Measurements from ENCODE around the gene CLBA1. TPM values are rescaled to one million over a fixed set of nuclear protein-coding genes. Genes with fewer than 3 reads are reported as not detected.

CLBA1 gene
- total RNA-seq, 1 donor from 2014 or later, result 3.9 TPM

DNA sequence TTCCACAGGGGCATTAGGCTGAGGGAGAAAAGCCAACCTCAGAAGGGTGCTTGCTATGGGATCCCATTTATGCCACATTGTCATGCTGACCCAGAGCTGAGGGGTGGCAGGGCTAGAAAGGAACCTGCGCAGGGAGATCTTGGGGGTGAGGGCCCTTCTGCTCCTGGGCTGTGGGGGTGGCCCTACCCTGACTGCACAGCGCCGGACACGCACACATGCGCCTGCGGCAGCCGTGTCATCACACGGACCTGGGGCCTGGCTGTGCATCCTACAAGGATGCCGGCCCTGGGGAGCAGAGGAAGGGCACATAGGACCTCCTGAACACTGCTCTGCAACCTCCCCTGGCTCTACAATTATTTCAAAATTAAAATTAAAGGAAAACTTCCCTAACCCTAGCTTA is 28.4 kb downstream of the CLBA1 start:
- Mint-ChIP-seq H3K4me1 (peaks cover 54% of the 10 kb centered on the region), H3K4me3 (no peak overlapping the region), H3K9me3 (no peaks in the 10 kb centered on the region), H3K27ac (no peak overlapping the region), H3K36me3 (ENCODE audit: low read depth) (peaks cover 40% of the 10 kb centered on the region), H3K27me3 (no peaks in the 10 kb centered on the region)
- no peak for TF ChIP-seq CTCF (IDR thresholded peaks at IDR 0.05)
- ChIA-PET CTCF (no interaction called here), POLR2A (no interaction called here)
- ATAC-seq (ENCODE audit: low read depth), result no peak
- DNase-seq, result no peak
- intact Hi-C loops (cut with micrococcal nuclease), result no loop called here

GRCh38 chr14:105014631-105015030 is 29.0 kb downstream of the CLBA1 start:
- no peaks in the 10 kb centered on the region for H3K9me3 Mint-ChIP-seq
- peaks cover 34% of the 10 kb centered on the region for H3K36me3 Mint-ChIP-seq (ENCODE audit: low read depth)
- ChIA-PET CTCF (no interaction called here), POLR2A (interaction anchor here (0.6 kb wide), 1 partner anchor 66 kb away, joined by 4 read pairs; no protein-coding TSS in a partner anchor)
- H3K4me3 Mint-ChIP-seq, result no peak overlapping the region
- H3K27ac Mint-ChIP-seq, result no peak overlapping the region
- DNase-seq (no peak), ATAC-seq (ENCODE audit: low read depth) (no peak)
- no peak for TF ChIP-seq CTCF (IDR thresholded peaks at IDR 0.05)
- intact Hi-C loops (cut with micrococcal nuclease), result no loop called here
- peaks cover 60% of the 10 kb centered on the region for H3K4me1 Mint-ChIP-seq
- H3K27me3 Mint-ChIP-seq, result no peaks in the 10 kb centered on the region

DNA sequence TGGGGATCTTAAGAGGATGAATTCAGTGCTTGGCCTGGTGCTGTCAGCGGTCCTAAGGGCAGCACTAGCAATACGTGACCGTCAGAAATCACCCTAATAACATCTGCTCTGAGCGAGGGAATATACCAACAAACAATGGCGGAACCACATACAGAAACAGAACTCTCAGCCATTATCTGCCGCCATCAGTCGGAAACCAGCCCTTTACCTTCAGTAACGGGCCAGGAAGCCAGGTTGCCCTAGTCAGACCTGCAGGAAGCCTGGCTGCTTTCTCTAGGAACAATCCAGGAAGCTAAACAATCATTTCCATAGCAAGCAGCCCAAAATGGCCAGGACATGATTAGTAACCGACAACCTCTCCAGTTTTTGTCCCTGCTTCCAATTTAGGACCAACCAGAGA is 29.7 kb downstream of the CLBA1 start:
- POLR2A ChIA-PET, result interaction anchor here (0.6 kb wide), 1 partner anchor 65 kb away, joined by 4 read pairs; no protein-coding TSS in a partner anchor
- no peak for ATAC-seq (ENCODE audit: low read depth)

DNA sequence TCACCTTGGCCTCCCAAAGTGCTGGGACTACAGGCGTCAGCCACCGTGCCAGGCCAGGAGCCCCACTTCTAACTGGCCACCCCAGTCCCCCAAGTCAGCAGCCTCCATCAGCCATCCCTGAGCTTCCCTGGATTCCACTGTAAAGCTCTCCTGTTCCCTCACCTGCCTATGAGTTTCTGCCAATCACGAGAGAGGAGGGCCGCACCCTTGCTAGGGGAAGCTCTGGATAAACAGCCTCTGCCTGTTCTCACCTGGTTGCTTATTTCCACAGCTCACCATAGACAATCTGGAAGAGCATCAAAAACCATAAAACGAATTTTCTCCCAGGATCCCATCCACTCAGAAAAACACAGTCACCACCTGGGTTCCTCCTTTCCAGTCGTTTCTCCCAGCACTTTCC is 30.3 kb downstream of the CLBA1 start:
- CTCF ChIA-PET, result interaction anchor here (1.2 kb wide), 1 partner anchor 29 kb away, joined by 4 read pairs; no protein-coding TSS in a partner anchor
- ATAC-seq (ENCODE audit: low read depth) (no peak), DNase-seq (no peak)
- Mint-ChIP-seq H3K36me3 (ENCODE audit: low read depth) (peaks cover 23% of the 10 kb centered on the region), H3K9me3 (no peaks in the 10 kb centered on the region), H3K27ac (no peak overlapping the region), H3K4me1 (peaks cover 66% of the 10 kb centered on the region), H3K27me3 (no peaks in the 10 kb centered on the region), H3K4me3 (no peak overlapping the region)
- intact Hi-C loops (cut with micrococcal nuclease), result no loop called here
- POLR2A ChIA-PET, result no interaction called here
- TF ChIP-seq CTCF (IDR thresholded peaks at IDR 0.05), result no peak

More for the DNA sequence above, 29.7 kb downstream of the CLBA1 start:
- Mint-ChIP-seq H3K27me3 (no peaks in the 10 kb centered on the region), H3K9me3 (no peaks in the 10 kb centered on the region), H3K4me3 (no peak overlapping the region), H3K36me3 (ENCODE audit: low read depth) (peaks cover 29% of the 10 kb centered on the region), H3K4me1 (peaks cover 66% of the 10 kb centered on the region), H3K27ac (no peak overlapping the region)
- TF ChIP-seq CTCF (IDR thresholded peaks at IDR 0.05), result no peak
- CTCF ChIA-PET, result interaction anchor here (1.2 kb wide), 1 partner anchor 30 kb away, joined by 4 read pairs; no protein-coding TSS in a partner anchor
- no peak for DNase-seq
- intact Hi-C loops (cut with micrococcal nuclease), result no loop called here

DNA sequence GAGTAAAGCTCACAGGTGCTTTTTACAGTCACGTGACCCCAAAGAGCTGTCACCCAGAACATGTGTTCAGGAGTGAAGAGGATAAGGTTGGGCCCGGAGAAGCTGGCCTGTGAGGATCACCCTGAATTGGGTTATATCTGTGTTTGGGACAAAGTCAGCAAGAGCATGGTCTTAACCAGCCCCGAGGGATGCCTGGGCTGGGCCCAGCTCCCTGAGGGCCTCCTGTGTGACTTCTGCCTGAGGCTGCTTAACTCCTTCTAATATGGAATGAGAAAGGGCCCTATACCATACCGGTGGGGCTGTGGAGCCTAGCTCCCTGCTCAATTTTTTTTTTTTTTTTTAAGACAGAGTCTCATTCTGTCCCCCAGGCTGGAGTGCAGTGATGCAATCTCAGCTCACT is 32.8 kb downstream of the CLBA1 start:
- POLR2A ChIA-PET, result interaction anchor here (0.6 kb wide), 2 partner anchors 13 to 52 kb away, joined by 3 to 4 read pairs; no protein-coding TSS in a partner anchor
- peaks cover 15% of the 10 kb centered on the region for H3K36me3 Mint-ChIP-seq (ENCODE audit: low read depth)
- ATAC-seq (ENCODE audit: low read depth), result no peak
- no peak overlapping the region for H3K4me3 Mint-ChIP-seq
- TF ChIP-seq CTCF (IDR thresholded peaks at IDR 0.05), result no peak
- H3K27ac Mint-ChIP-seq, result no peak overlapping the region
- intact Hi-C loops (cut with micrococcal nuclease), result no loop called here
- H3K4me1 Mint-ChIP-seq, result peaks cover 64% of the 10 kb centered on the region
- DNase-seq, result no peak
- CTCF ChIA-PET, result no interaction called here
- no peaks in the 10 kb centered on the region for H3K27me3 Mint-ChIP-seq
- no peaks in the 10 kb centered on the region for H3K9me3 Mint-ChIP-seq
